GM12878 (cell line): ENCODE measurements around the gene WDR12. TPM values are rescaled to one million over a fixed set of nuclear protein-coding genes. Genes with fewer than 3 reads are reported as not detected.

ENCODE experiments used
- ATAC-seq: fragments of 200-7000 bp; cut with Tn5 transposase; 3 replicates; pipeline ENCODE4 v1.9.1; 2020; ENCODE audit warnings: mild to moderate bottlenecking, moderate library complexity
- BruUV-seq: library from RNA; stranded (reverse); fragments of 400-500 nt; replicated peaks from 2 replicates; lab custom pipeline; 2021; lab: Mats Ljungman, UMichigan
- CTCF ChIA-PET: fragments of 300-600 bp; sonication (Branson Sonifier 250); formaldehyde crosslinking; extraction: SDS; loops from one replicate; lab custom pipeline; 2021; ENCODE audit warnings: inconsistent platforms; lab: Yijun Ruan, JAX
- POLR2A ChIA-PET: fragments of 350-600 bp; formaldehyde crosslinking; extraction: SDS; loops from one replicate; lab custom pipeline; 2021; ENCODE audit warnings: inconsistent platforms; lab: Charles Lee
- RAD21 ChIA-PET: fragments of 300-600 bp; sonication (Branson Sonifier 250); formaldehyde crosslinking; loops from one replicate; lab custom pipeline; 2023; ENCODE audit warnings: antibody characterized with exemption; ENCODE audit not compliant: unreplicated experiment; lab: Charles Lee
- SMC1A ChIA-PET: fragments of 300-600 bp; sonication (Branson Sonifier 250); formaldehyde crosslinking; loops from one replicate; lab custom pipeline; 2023; ENCODE audit not compliant: unreplicated experiment, uncharacterized antibody; lab: Charles Lee
- DNase-seq: peaks from one replicate; pipeline ENCODE4 v3.0.0-alpha.2; 2011; ENCODE audit warnings: low read depth, low spot score
- FAIRE-seq: peaks from 3 replicates; lab custom pipeline; 2011; peaks lifted over from hg19 to GRCh38; lab: Jason Lieb, UNC
- H2AFZ ChIP-seq: 2 replicates; pipeline ENCODE4 v1.6.0; 2011; ENCODE audit warnings: low read depth, low read length, control low read depth; ENCODE audit not compliant: control insufficient read depth
- H3K27ac ChIP-seq: 2 replicates; pipeline ENCODE4 v1.5.1; 2011; ENCODE audit warnings: control low read depth; ENCODE audit not compliant: control insufficient read depth, insufficient read depth
- H3K27me3 ChIP-seq, 2 experiments: replicated peaks in 1 of 2; 2 replicates each; pipeline versions ENCODE4 v1.6.0 to v1.6.1; 2011; ENCODE audit warnings: low read length in 1 of 2; ENCODE audit not compliant: control insufficient read depth in 2 of 2, insufficient read depth in 2 of 2
- H3K36me3 ChIP-seq, 2 experiments: 2 replicates each; pipeline ENCODE4 v1.5.1; 2011; ENCODE audit warnings: low read length in 1 of 2; ENCODE audit not compliant: control insufficient read depth in 2 of 2, insufficient read depth in 2 of 2
- H3K4me1 ChIP-seq: 2 replicates; pipeline ENCODE4 v1.6.1; 2011; ENCODE audit warnings: mild to moderate bottlenecking, low read length, moderate library complexity, mixed read lengths; ENCODE audit not compliant: control insufficient read depth, insufficient read depth
- H3K4me2 ChIP-seq: 2 replicates; pipeline ENCODE4 v1.6.0; 2011; ENCODE audit warnings: control low read depth; ENCODE audit not compliant: control insufficient read depth, insufficient read depth
- H3K4me3 ChIP-seq: fragments of 200-600 bp; sonication (generic); 2 replicates; pipeline ENCODE4 v1.5.1; 2016
- H3K79me2 ChIP-seq: 2 replicates; pipeline ENCODE4 v1.6.0; 2011; ENCODE audit warnings: low read length; ENCODE audit not compliant: control insufficient read depth, insufficient read depth
- H3K9ac ChIP-seq: 2 replicates; pipeline ENCODE4 v1.8.0; 2011; ENCODE audit warnings: low read length, control low read depth, mixed read lengths; ENCODE audit not compliant: control insufficient read depth, insufficient read depth
- H3K9me3 ChIP-seq: replicated peaks from 3 replicates; pipeline ENCODE4 v1.5.1; 2011; ENCODE audit warnings: mild to moderate bottlenecking, low read length; ENCODE audit not compliant: control insufficient read depth, insufficient read depth
- H4K20me1 ChIP-seq: 2 replicates; pipeline ENCODE4 v1.6.0; 2011; ENCODE audit not compliant: control insufficient read depth, insufficient read depth
- CHD1 ChIP-seq: IDR thresholded peaks from 2 replicates; pipeline ENCODE4 v1.6.1; 2012; ENCODE audit warnings: low read depth, low read length, improper control_type of control experiment
- E4F1 ChIP-seq: fragments of 450-650 bp; IDR thresholded peaks from 2 replicates; pipeline ENCODE4 v1.6.1; 2018; ENCODE audit warnings: borderline replicate concordance, mild to moderate bottlenecking; ENCODE audit not compliant: partially characterized antibody
- EED ChIP-seq: sonication (generic); IDR thresholded peaks from 2 replicates; pipeline ENCODE4 v1.6.1; 2016; ENCODE audit warnings: antibody characterized with exemption, low read depth
- GATAD2B ChIP-seq: fragments of 450-650 bp; conservative IDR thresholded peaks from 2 replicates; pipeline ENCODE4 v1.6.1; 2017; ENCODE audit warnings: low read depth, mild to moderate bottlenecking, moderate library complexity
- HDAC2 ChIP-seq: fragments of 200-600 bp; sonication (generic); IDR thresholded peaks from 2 replicates; pipeline ENCODE4 v1.6.1; 2017
- IKZF1 ChIP-seq: fragments of 450-650 bp; conservative IDR thresholded peaks from 2 replicates; pipeline ENCODE4 v1.6.1; 2017; ENCODE audit warnings: antibody characterized with exemption, mild to moderate bottlenecking
- MYB ChIP-seq: fragments of 150-350 bp; IDR thresholded peaks from 2 replicates; pipeline ENCODE4 v1.6.1; 2014; ENCODE audit warnings: mild to moderate bottlenecking, low read depth, low read length, borderline replicate concordance
- POLR2AphosphoS2 ChIP-seq: IDR thresholded peaks from 2 replicates; pipeline ENCODE4 v1.6.1; 2011; ENCODE audit warnings: low read depth, mild to moderate bottlenecking, low read length, improper control_type of control experiment, moderate library complexity
- POLR2AphosphoS5 ChIP-seq: IDR thresholded peaks from 2 replicates; pipeline ENCODE4 v1.6.1; 2011; ENCODE audit warnings: mild to moderate bottlenecking, low read length, inconsistent platforms
- RELA ChIP-seq: fragments of 450-650 bp; IDR thresholded peaks from 2 replicates; pipeline ENCODE4 v1.8.0; 2014; ENCODE audit warnings: borderline replicate concordance; ENCODE audit not compliant: partially characterized antibody
- SMARCA5 ChIP-seq: fragments of 450-650 bp; IDR thresholded peaks from 2 replicates; pipeline ENCODE4 v1.6.1; 2017; ENCODE audit warnings: mild to moderate bottlenecking
- STAT1 ChIP-seq: fragments of 450-650 bp; conservative IDR thresholded peaks from 2 replicates; pipeline ENCODE4 v1.6.1; 2014; ENCODE audit warnings: antibody characterized with exemption, mild to moderate bottlenecking
- TAF1 ChIP-seq: IDR thresholded peaks from 2 replicates; pipeline ENCODE4 v1.6.1; 2011; ENCODE audit warnings: mild to moderate bottlenecking, low read depth, low read length, borderline replicate concordance
- TBL1XR1 ChIP-seq: IDR thresholded peaks from 2 replicates; pipeline ENCODE4 v1.6.1; 2012; ENCODE audit warnings: low read depth, low read length, improper control_type of control experiment
- TCF7 ChIP-seq: IDR thresholded peaks from 2 replicates; pipeline ENCODE4 v1.6.1; 2014; ENCODE audit warnings: antibody characterized with exemption, borderline replicate concordance
- ZBED1 ChIP-seq: IDR thresholded peaks from 2 replicates; pipeline ENCODE4 v1.6.1; 2016; ENCODE audit warnings: borderline replicate concordance
- ZBTB11 ChIP-seq: fragments of 450-650 bp; formaldehyde crosslinking; IDR thresholded peaks from 2 replicates; pipeline ENCODE4 v1.5.0; 2022; ENCODE audit warnings: mild to moderate bottlenecking, missing genetic modification characterization
- ZZZ3 ChIP-seq: IDR thresholded peaks from 2 replicates; pipeline ENCODE4 v1.6.1; 2011; ENCODE audit warnings: low read depth; ENCODE audit not compliant: control insufficient read depth, insufficient read length
- WGBS: methylation state at CpG from one replicate; pipeline ENCODE4 v1.1.6; 2016; ENCODE audit warnings: low lambda C conversion rate; ENCODE audit not compliant: insufficient replicate concordance, insufficient coverage; ENCODE audit errors: missing lambda C conversion rate; 5-methylcytosine and 5-hydroxymethylcytosine counted together
- in situ Hi-C: fragments of 300-500 bp; cut with MboI; formaldehyde crosslinking; loops from 9 replicates; pipeline ENCODE4 v1.14.3; 2018; ENCODE audit warnings: mixed read lengths
- intact Hi-C: fragments of 100-400 bp; cut with micrococcal nuclease; formaldehyde crosslinking; loops from one replicate; pipeline ENCODE4 v1.14.2; 2022; ENCODE audit not compliant: unreplicated experiment
- polyA plus RNA-seq, 11 experiments: library from polyadenylated mRNA; depleted of rRNA in 4 of 11; unstranded in 6 of 11; stranded (reverse) in 5 of 11; fragments of >200 nt; fragmentation: Nextera tagmentation in 4 of 11; fragmentation: Illumina TruSeq in 1 of 11; extraction: Ambion mirVana in 4 of 11; extraction: Trizol in 1 of 11; gene quantifications; 1 replicate in 1 of 11; 2 replicates in 10 of 11; pipeline versions ENCODE4 v1.2.1 to v1.2.3, GENCODE V29; 2011 to 2016; ENCODE audit warnings: inconsistent platforms in 2 of 11, missing spikeins in 2 of 11, low read depth in 1 of 11
- total RNA-seq, 4 experiments: library from RNA; depleted of rRNA in 3 of 4; stranded (reverse); fragments of >200 nt in 3 of 4; fragmentation: Illumina TruSeq in 1 of 4; extraction: Trizol in 1 of 4; gene quantifications; 2 replicates each; pipeline versions ENCODE4 v1.2.1 to v1.2.3, GENCODE V29; 2013 to 2021

The WDR12 gene
- total and polyA plus RNA-seq, 10 of the 15 experiments (the other 5 are each of a cell fraction or from before 2014, with no cell fraction given), result 52.9 to 256 (median 108) TPM

- TF ChIP-seq STAT1 (no peak), SMARCA5 (no peak)
Observed at GRCh38 chr2:202933139-202933510, 21.7 kb upstream of the WDR12 start (continued).

GRCh38 chr2:202932425-202933138 is 21.1 kb upstream of the WDR12 start:
- no peak overlapping the region for H3K9ac ChIP-seq
- intact Hi-C loops (no loop called here), in situ Hi-C loops (no loop called here)
- no peak for FAIRE-seq
- CTCF ChIA-PET, result no interaction called here
- H3K27ac ChIP-seq, result no peak overlapping the region
- H3K4me2 ChIP-seq, result no peak overlapping the region
- POLR2A ChIA-PET, result interaction anchor here (0.5 to 1.5 kb wide), 2 partner anchors 29 to 115 kb away, joined by 3 to 4 read pairs; no protein-coding TSS in a partner anchor
- no peak overlapping the region for H3K4me3 ChIP-seq
- no peak for DNase-seq
- no peaks in the 10 kb centered on the region for H3K4me1 ChIP-seq
- H3K36me3 ChIP-seq, result no peaks in the 10 kb centered on the region; a peak in 1 of 4 replicates
- no peak for ATAC-seq
- H4K20me1 ChIP-seq, result no peaks in the 10 kb centered on the region
- RAD21 ChIA-PET, result no interaction called here
- SMC1A ChIA-PET, result interaction anchor here (0.7 kb wide), 2 partner anchors 13 kb away, joined by 3 to 4 read pairs; no protein-coding TSS in a partner anchor
- WGBS, result 95% methylated on average over 3 of the region's 3 CpGs
- H3K27me3 ChIP-seq, result no peaks in the 10 kb centered on the region
- no peaks in the 10 kb centered on the region for H3K79me2 ChIP-seq
- TF ChIP-seq MYB (no peak), HDAC2 (no peak), TCF7 (no peak), POLR2AphosphoS5 (no peak), IKZF1 (no peak), ZBTB11 (no peak), EED (no peak), CHD1 (no peak), SMARCA5 (no peak), GATAD2B (no peak), TAF1 (no peak), ZBED1 (no peak), TBL1XR1 (no peak), E4F1 (no peak), POLR2AphosphoS2 (no peak), RELA (no peak), ZZZ3 (no peak)
- no peak overlapping the region for H2AFZ ChIP-seq
- no peaks in the 10 kb centered on the region for H3K9me3 ChIP-seq
- no TSS peak for BruUV-seq
